Measurements from ENCODE around the gene USHBP1.

DNA sequence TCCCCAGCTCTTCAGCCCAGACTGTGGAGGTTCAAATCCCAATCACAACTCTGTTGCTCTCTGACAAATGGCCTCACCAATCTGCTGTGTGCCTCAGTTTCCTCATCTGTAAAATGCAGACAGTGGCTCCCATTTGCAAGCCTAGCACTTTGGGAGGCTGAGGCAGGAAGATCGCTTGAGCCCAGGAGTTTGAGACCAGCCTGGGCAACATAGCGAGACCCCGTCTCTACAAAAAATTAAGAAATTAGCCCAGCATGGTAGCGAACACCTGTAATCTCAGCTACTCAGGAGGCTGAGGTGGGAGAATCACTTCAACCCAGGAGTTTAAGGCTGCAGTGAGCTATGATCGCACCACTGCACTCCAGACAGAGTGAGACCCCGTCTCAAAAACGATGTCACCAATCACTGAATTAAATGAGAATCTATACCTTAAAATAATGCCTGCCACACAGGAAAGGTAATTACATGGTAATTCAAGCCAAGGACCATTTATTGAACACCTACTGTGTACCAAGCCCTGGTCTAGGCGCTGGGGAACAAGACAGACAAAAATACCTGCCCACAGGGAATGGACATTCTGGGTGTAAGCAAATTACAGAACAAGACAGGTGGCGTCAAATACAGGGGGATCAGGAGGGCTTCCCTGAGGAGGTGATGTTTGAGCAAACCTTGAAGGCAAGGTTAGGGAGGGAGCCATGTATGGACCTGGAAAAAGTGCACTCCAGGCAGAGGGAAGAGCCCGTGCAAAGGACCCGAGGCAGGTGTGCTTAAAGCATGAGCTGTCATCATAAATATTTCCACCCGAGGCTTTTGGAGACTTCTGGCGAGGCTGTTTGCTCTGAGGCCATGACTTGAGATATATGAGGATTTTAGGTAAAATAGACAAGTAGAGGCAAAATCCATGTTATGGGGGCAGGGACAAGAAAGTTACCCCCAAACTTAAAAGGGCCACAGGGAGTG, 26.5 kb downstream of the USHBP1 start:
- TF ChIP-seq, protein P1, sequence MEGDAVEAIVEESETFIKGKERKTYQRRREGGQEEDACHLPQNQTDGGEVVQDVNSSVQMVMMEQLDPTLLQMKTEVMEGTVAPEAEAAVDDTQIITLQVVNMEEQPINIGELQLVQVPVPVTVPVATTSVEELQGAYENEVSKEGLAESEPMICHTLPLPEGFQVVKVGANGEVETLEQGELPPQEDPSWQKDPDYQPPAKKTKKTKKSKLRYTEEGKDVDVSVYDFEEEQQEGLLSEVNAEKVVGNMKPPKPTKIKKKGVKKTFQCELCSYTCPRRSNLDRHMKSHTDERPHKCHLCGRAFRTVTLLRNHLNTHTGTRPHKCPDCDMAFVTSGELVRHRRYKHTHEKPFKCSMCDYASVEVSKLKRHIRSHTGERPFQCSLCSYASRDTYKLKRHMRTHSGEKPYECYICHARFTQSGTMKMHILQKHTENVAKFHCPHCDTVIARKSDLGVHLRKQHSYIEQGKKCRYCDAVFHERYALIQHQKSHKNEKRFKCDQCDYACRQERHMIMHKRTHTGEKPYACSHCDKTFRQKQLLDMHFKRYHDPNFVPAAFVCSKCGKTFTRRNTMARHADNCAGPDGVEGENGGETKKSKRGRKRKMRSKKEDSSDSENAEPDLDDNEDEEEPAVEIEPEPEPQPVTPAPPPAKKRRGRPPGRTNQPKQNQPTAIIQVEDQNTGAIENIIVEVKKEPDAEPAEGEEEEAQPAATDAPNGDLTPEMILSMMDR (IDR thresholded peaks at IDR 0.05) = no peak
- no peak for TF ChIP-seq POLR2A (IDR thresholded peaks at IDR 0.05)

Measured in lower leg skin (tissue), 3 donors.